Ascending aorta (tissue), 2 donors: ENCODE results near the gene SDR39U1. TPM values are rescaled to one million over a fixed set of nuclear protein-coding genes. Genes with fewer than 3 reads are reported as not detected.

ENCODE experiments used
- DNase-seq, 2 donors: peaks; one replicate each; pipeline ENCODE4 v3.0.0-alpha.2; 2019; ENCODE audit warnings: low spot score in 2 of 2
- H3K27ac ChIP-seq, 2 donors: fragments of 200-600 bp; sonication (generic); one replicate each; pipeline ENCODE4 v1.5.1; 2016 to 2017; ENCODE audit warnings: mild to moderate bottlenecking in 1 of 2
- H3K27me3 ChIP-seq: fragments of 200-600 bp; sonication (generic); one replicate; pipeline ENCODE4 v1.5.1; 2017
- H3K36me3 ChIP-seq, 2 donors: fragments of 200-600 bp; sonication (generic); one replicate each; pipeline ENCODE4 v1.5.1; 2016
- H3K4me1 ChIP-seq, 2 donors: fragments of 200-600 bp; sonication (generic); one replicate each; pipeline ENCODE4 v1.5.1; 2016 to 2017; ENCODE audit warnings: mild to moderate bottlenecking in 1 of 2
- H3K4me3 ChIP-seq, 2 donors: fragments of 200-600 bp; sonication (generic); one replicate each; pipeline ENCODE4 v1.5.1; 2016 to 2017; ENCODE audit warnings: mild to moderate bottlenecking in 1 of 2
- H3K9me3 ChIP-seq, 2 donors: fragments of 200-600 bp; sonication (generic); one replicate each; pipeline ENCODE4 v1.5.1; 2016
- intact Hi-C: fragments of 100-400 bp; cut with DNase I; formaldehyde crosslinking; loops from one replicate; pipeline ENCODE4 v1.15.1; 2023
- total RNA-seq: library from RNA; depleted of rRNA; stranded (reverse); fragments of >200 nt; gene quantifications from one replicate; pipeline ENCODE4 v1.1.0, GENCODE V29; 2016
- TF ChIP-seq, protein P1 (sequence below), 3 experiments: fragments of 200-600 bp in 2 of 3; fragments of 450-650 bp in 1 of 3; sonication (generic) in 2 of 3; IDR thresholded peaks; one replicate each; pipeline ENCODE4 v1.5.1; 2016 to 2019; ENCODE audit warnings: antibody characterized with exemption in 3 of 3, mild to moderate bottlenecking in 1 of 3, moderate library complexity in 1 of 3

SDR39U1 gene
- total RNA-seq, 1 donor from 2014 or later, result 98.3 TPM

DNA sequence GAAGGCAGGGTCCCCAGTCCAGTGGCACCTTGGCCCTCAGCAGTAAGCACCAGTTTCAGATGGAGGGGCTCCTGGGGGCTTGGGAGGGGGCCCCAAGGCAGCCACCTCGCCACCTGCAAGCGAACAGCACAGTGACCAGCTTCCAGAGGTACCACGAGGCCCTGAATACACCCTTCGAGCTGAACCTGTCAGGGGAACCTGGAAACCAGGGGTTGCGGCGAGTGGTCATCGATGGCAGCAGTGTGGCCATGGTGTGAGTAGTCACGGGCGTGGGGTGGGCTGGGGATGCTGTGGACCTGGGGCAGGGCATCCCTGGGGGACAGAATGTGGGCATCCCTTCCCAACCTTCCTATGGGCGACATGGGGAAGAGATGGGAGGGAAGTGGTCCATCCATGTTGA is 32.6 kb downstream of the SDR39U1 start:
- Histone ChIP-seq H3K27me3 (no peaks in the 10 kb centered on the region), H3K4me3 (no peak overlapping the region), H3K4me1 (no peaks in the 10 kb centered on the region), H3K27ac (no peak overlapping the region), H3K36me3 (peaks cover 36 to 60% of the 10 kb centered on the region in 2 donors), H3K9me3 (no peaks in the 10 kb centered on the region)
- intact Hi-C loops, result no loop called here
- TF ChIP-seq, protein P1, sequence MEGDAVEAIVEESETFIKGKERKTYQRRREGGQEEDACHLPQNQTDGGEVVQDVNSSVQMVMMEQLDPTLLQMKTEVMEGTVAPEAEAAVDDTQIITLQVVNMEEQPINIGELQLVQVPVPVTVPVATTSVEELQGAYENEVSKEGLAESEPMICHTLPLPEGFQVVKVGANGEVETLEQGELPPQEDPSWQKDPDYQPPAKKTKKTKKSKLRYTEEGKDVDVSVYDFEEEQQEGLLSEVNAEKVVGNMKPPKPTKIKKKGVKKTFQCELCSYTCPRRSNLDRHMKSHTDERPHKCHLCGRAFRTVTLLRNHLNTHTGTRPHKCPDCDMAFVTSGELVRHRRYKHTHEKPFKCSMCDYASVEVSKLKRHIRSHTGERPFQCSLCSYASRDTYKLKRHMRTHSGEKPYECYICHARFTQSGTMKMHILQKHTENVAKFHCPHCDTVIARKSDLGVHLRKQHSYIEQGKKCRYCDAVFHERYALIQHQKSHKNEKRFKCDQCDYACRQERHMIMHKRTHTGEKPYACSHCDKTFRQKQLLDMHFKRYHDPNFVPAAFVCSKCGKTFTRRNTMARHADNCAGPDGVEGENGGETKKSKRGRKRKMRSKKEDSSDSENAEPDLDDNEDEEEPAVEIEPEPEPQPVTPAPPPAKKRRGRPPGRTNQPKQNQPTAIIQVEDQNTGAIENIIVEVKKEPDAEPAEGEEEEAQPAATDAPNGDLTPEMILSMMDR (IDR thresholded peaks at IDR 0.05), result no peak
- no peak for DNase-seq

DNA sequence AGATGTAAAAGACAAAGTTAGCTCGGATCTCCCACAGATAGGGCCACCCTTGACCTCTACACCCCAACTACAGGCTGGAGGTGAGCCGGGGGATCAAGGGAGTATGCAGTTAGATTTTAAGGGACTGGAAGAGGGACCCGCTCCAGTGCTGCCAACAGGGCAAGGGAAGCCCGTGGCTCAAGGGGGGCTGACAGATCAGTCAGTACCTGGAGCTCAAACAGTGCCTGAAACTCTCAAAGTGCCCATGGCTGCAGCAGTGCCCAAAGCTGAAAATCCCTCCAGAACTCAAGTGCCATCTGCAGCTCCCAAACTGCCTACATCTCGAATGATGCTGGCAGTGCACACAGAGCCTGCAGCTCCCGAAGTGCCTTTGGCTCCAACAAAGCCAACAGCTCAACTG is 33.4 kb downstream of the SDR39U1 start:
- Histone ChIP-seq H3K36me3 (peaks cover 30 to 53% of the 10 kb centered on the region in 2 donors), H3K27me3 (no peaks in the 10 kb centered on the region), H3K9me3 (no peaks in the 10 kb centered on the region), H3K27ac (no peak overlapping the region), H3K4me1 (no peaks in the 10 kb centered on the region), H3K4me3 (no peak overlapping the region)
- intact Hi-C loops, result no loop called here
- no peak for DNase-seq
- TF ChIP-seq, protein P1 (IDR thresholded peaks at IDR 0.05), result no peak

DNA sequence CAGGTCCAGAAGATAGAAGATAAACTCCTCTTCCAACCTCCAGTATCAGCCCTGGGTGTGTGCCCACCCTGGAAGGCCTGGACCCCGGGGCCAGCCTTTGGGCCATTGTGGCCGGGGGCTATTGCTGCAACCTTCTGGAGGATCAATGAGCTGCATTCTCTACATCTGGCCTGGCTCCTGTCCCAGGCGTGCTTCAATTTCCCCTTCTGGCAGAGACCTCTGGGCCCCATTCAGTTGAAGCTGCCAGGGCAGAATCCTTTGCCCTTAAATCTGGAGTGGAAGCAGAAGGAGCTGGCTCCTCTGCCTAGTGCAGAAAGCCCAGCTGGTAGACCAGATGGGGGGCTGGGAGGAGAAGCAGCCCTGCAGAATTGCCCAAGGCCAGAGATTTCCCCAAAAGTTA is 33.8 kb downstream of the SDR39U1 start:
- no peaks in the 10 kb centered on the region for H3K4me1 ChIP-seq
- H3K4me3 ChIP-seq, result no peak overlapping the region
- H3K36me3 ChIP-seq, result peaks cover 30 to 48% of the 10 kb centered on the region in 2 donors
- no peak overlapping the region for H3K27ac ChIP-seq
- no peaks in the 10 kb centered on the region for H3K9me3 ChIP-seq
- DNase-seq, result no peak
- TF ChIP-seq, protein P1 (IDR thresholded peaks at IDR 0.05), result no peak
- intact Hi-C loops, result no loop called here
- no peaks in the 10 kb centered on the region for H3K27me3 ChIP-seq

DNA sequence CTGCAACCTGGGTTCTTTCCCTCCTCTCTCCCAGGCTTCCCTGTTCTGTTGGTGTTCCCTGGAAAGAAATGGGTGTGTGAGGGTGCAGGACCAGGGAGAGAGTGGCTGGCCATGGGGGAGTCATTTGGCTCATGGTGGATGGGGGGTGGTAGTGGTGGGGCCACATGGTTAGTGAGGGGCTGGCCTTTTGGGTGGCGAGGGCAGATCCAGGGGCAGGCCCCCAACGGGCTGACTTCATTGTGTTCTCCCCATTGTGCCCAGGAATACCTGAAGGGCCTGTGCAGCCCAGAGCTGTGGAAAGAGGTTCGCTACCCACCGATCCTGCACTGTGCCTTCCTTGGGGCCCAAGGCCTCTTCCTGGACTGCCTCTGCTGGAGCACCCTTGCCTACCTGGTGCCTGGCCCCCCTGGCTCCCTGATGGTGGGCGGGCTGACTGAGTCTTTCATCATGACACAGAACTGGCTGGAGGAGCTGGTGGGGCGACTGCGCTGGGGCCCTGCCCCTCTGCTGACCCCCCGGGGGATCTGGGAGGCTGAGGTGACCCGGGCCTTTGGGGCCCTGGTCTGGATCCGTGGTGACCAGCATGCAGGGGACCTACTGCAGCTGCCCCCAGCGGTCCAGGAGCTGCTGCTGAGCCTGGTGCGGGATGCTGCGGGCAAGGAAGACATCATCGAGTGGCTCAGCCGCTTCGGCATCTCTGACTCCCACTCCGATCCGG is 34.8 kb downstream of the SDR39U1 start:
- TF ChIP-seq, protein P1 (IDR thresholded peaks at IDR 0.05), result no peak
- intact Hi-C loops, result no loop called here
- Histone ChIP-seq H3K9me3 (no peaks in the 10 kb centered on the region), H3K4me1 (no peaks in the 10 kb centered on the region), H3K27me3 (no peaks in the 10 kb centered on the region), H3K4me3 (no peak overlapping the region), H3K27ac (no peak overlapping the region), H3K36me3 (peaks cover 26 to 40% of the 10 kb centered on the region in 2 donors)
- DNase-seq, result no peak

DNA sequence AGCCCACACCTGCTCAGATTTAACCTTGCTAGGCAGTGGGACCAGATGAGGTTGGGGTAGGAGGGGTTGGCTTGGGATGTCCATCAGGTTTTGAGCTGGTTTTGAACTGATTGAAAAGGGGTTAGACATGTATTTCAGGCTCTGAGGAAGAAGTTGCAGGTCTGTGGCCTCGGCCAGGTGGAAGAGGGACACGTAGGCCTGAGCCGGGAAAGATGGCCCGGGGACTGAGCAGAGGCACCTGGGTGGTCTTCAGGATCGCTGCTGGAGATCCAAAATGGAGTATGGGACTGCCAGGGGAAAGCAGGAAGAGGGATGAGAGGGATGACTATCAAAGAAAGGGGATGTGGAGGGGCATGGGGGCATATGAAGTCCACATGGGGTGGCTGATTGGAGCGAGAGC is 36.2 kb downstream of the SDR39U1 start:
- Histone ChIP-seq H3K4me3 (no peak overlapping the region), H3K36me3 (peaks cover 24 to 33% of the 10 kb centered on the region in 2 donors), H3K4me1 (no peaks in the 10 kb centered on the region), H3K9me3 (no peaks in the 10 kb centered on the region), H3K27ac (no peak overlapping the region), H3K27me3 (no peaks in the 10 kb centered on the region)
- intact Hi-C loops, result no loop called here
- no peak for DNase-seq
- TF ChIP-seq, protein P1 (IDR thresholded peaks at IDR 0.05), result no peak
